Measurements from ENCODE around the gene MYNN.

Gene MYNN

DNA sequence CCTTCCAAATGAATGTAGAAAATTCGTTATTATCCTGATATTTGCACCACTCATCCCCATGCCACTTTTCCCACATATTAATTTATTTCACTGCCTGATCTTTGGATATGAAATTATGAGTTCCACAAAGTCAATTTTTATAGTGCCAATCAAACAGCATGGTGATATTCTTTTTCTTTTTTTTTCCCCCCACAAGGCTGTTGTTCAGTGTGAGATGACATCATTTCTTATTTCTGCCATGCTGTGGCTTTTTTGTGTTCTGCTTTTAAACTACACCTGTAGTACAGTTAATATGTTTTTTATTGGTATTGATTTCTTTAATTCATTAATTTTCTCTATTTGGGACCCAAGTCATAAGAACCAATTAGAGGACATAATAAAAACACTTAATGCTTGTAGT lies 14.6 kb downstream of the MYNN start:
- DNase-seq (ENCODE audit: low read depth, low spot score): no peak
- no peak overlapping the region for H3K4me3 ChIP-seq (ENCODE audit: low read depth, low read length)
- POLR2A ChIA-PET: no interaction called here
- TF ChIP-seq, protein P1, sequence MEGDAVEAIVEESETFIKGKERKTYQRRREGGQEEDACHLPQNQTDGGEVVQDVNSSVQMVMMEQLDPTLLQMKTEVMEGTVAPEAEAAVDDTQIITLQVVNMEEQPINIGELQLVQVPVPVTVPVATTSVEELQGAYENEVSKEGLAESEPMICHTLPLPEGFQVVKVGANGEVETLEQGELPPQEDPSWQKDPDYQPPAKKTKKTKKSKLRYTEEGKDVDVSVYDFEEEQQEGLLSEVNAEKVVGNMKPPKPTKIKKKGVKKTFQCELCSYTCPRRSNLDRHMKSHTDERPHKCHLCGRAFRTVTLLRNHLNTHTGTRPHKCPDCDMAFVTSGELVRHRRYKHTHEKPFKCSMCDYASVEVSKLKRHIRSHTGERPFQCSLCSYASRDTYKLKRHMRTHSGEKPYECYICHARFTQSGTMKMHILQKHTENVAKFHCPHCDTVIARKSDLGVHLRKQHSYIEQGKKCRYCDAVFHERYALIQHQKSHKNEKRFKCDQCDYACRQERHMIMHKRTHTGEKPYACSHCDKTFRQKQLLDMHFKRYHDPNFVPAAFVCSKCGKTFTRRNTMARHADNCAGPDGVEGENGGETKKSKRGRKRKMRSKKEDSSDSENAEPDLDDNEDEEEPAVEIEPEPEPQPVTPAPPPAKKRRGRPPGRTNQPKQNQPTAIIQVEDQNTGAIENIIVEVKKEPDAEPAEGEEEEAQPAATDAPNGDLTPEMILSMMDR (IDR thresholded peaks at IDR 0.05; ENCODE audit: insufficient read depth, low read length, missing control alignments): no peak
- CTCF ChIA-PET: no interaction called here

DNA sequence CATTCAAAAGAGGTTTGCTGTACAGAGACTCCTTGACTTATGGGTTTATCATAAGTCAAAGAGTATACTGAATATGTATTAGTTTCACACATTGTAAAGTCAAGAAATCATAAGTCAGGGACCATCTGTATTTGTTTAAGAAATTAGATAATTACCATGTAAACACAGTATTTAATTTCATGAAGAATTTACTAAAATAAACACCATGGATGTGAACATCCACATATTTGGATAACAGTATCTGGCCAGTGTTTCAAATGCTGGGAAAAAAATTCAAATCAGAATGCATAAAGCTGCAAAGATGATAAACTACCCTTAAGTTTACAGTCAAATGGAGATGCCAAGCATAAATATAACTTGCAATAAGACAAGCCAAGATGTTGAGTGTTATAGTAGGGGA lies 17.0 kb downstream of the MYNN start:
- H3K4me3 ChIP-seq (ENCODE audit: low read depth, low read length): no peak overlapping the region
- DNase-seq (ENCODE audit: low read depth, low spot score): no peak
- ChIA-PET CTCF (no interaction called here), POLR2A (no interaction called here)
- TF ChIP-seq, protein P1 (IDR thresholded peaks at IDR 0.05; ENCODE audit: insufficient read depth, low read length, missing control alignments): no peak

DNA sequence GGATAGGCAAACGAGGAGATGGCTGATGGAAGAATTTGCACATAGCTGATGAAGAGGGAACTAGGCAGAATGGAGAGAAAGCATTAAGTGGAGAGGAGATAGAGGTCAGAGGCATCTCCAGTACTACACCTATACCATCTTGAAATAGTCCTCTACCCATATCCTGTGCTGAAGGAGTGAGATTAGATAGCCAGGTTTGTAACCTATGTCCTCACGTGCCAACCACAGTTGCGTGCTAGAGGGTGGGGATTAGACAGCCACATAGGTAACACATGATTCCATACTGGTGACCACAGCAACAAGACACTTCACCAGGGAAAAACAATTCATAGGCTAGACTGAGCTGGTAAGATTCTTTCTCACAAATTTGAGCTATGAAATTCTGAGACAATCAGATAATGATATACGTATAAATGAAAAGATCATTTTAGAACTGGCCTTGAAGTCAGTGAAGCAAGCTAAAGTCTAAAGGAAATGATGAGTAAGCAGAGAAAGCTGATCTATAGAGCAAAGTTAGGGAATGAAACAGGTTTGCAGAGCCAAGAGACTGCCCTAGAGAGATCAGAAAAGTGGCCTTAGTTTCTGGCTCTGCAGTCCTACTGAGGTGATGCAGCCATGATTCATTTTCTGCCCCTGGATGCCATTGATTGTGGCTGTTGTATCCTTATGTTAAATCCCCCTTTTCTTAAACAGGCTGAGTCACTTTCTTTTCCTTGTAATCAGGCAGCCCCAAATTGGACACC lies 17.7 kb downstream of the MYNN start:
- no peak for DNase-seq (ENCODE audit: low read depth, low spot score)
- TF ChIP-seq, protein P1 (IDR thresholded peaks at IDR 0.05; ENCODE audit: insufficient read depth, low read length, missing control alignments): no peak
- no peak overlapping the region for H3K4me3 ChIP-seq (ENCODE audit: low read depth, low read length)
- ChIA-PET CTCF (no interaction called here), POLR2A (no interaction called here)

DNA sequence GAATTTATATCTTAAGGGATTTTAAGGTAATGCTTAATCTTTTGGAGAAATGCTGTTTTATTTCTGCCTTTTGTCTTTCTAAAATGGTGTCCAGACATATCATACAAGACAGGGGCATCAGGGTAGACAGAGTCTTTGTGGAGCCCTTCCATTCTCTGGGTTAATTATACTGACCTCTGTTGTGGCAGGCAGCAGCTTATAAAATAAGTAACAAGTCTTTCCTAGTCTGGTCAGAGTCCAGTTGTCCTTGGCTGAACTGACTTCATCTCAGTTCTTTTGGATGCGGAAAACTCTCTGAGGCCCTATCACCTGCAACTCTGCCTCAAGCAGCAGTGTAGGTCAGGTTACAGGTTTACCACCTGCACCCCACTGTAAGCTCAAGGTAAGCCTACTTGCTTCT lies 19.2 kb downstream of the MYNN start:
- TF ChIP-seq, protein P1 (IDR thresholded peaks at IDR 0.05; ENCODE audit: insufficient read depth, low read length, missing control alignments): no peak
- POLR2A ChIA-PET: no interaction called here
- CTCF ChIA-PET: no interaction called here

DNA sequence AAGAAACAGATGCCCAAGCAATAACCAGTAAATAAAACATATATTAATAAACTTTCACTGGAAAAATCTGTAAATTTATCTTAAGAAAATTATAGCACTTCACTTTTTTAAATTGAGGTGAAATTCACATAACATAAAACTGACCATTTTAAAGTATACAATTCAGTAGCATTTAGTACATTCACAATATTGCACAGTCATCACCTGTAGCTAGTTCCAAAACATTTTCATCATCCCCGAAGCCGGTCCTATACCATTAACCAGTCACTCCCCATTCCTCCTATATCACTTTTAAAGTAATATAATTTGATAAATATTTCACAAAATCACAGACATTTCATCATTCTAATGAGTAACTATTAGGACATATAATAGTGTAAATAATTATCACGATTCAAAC lies 31.5 kb downstream of the MYNN start:
- ChIA-PET CTCF (interaction anchor here (1.0 kb wide), 1 partner anchor 31 kb away, joined by 3 read pairs; the partner anchor contains the start of gene MYNN), POLR2A (no interaction called here)
- TF ChIP-seq, protein P1 (IDR thresholded peaks at IDR 0.05; ENCODE audit: insufficient read depth, low read length, missing control alignments): no peak
- no peak for DNase-seq (ENCODE audit: low read depth, low spot score)
- H3K4me3 ChIP-seq (ENCODE audit: low read depth, low read length): no peak overlapping the region

More for the DNA sequence above, 19.2 kb downstream of the MYNN start:
- DNase-seq (ENCODE audit: low read depth, low spot score): no peak
- no peak overlapping the region for H3K4me3 ChIP-seq (ENCODE audit: low read depth, low read length)

DNA sequence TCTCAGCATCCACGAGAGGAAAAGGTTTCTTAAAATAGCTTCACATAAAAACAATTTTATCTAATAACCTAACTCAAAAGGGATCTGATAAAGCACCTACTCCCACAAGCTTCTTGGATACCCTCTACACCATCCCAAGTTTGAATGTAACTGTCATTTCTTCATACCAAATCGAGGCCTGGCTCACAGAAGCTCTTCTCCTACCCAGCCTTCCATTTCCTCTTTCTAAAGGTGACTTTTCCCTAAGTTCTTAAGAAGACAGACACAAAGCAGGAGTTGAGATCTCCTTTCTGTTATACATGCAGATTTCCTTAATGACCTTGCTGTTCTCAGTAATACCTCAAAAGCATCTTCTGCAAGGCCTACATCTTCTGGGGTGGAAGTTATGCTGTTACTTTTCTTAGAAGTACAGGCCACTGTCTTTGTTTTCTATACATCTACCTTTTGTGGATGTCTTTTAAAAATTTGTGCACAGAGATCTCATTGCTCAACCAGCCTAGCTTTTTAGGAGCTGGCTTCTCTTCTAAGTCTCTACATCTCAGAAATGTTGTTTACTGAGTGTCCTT lies 36.1 kb downstream of the MYNN start:
- TF ChIP-seq, protein P1 (IDR thresholded peaks at IDR 0.05; ENCODE audit: insufficient read depth, low read length, missing control alignments): no peak
- POLR2A ChIA-PET: no interaction called here

More for the DNA sequence above, 36.1 kb downstream of the MYNN start:
- no peak for DNase-seq (ENCODE audit: low read depth, low spot score)
- H3K4me3 ChIP-seq (ENCODE audit: low read depth, low read length): no peak overlapping the region
- CTCF ChIA-PET: no interaction called here
